Thyroid gland (tissue), 4 donors: ENCODE results near the gene PXDN. TPM values are rescaled to one million over a fixed set of nuclear protein-coding genes. Genes with fewer than 3 reads are reported as not detected.

Source experiments
- DNase-seq, 2 donors: peaks; one replicate each; pipeline ENCODE4 v3.0.0-alpha.2; 2019
- H3K27ac ChIP-seq, 3 donors: fragments of 200-600 bp; sonication (generic); 1 replicate in 2 of 3; 2 replicates in 1 of 3; pipeline ENCODE4 v1.5.1; 2016 to 2019; ENCODE audit warnings: mild to moderate bottlenecking in 1 of 3, moderate library complexity in 1 of 3
- H3K27me3 ChIP-seq: fragments of 200-600 bp; sonication (generic); one replicate; pipeline ENCODE4 v1.5.1; 2019
- H3K36me3 ChIP-seq, 2 donors: fragments of 200-600 bp; sonication (generic); one replicate each; pipeline ENCODE4 v1.5.1; 2016 to 2019
- H3K4me1 ChIP-seq, 2 donors: fragments of 200-600 bp; sonication (generic); one replicate each; pipeline ENCODE4 v1.5.1; 2017 to 2019
- H3K4me3 ChIP-seq, 3 donors: fragments of 200-600 bp; sonication (generic); replicated peaks in 1 of 3; 1 replicate in 2 of 3; 2 replicates in 1 of 3; pipeline ENCODE4 v1.5.1; 2016; ENCODE audit warnings: mild to moderate bottlenecking in 1 of 3
- H3K9me3 ChIP-seq: fragments of 200-600 bp; sonication (generic); one replicate; pipeline ENCODE4 v1.5.1; 2017
- CTCF ChIP-seq, 6 experiments: fragments of 200-600 bp in 3 of 6; fragments of 450-650 bp in 3 of 6; sonication (generic) in 3 of 6; IDR thresholded peaks; one replicate each; pipeline ENCODE4 v1.5.1; 2016 to 2019; ENCODE audit warnings: antibody characterized with exemption in 6 of 6, mild to moderate bottlenecking in 2 of 6, inconsistent platforms in 1 of 6, moderate library complexity in 1 of 6
- POLR2A ChIP-seq, 2 donors: fragments of 450-650 bp; IDR thresholded peaks; one replicate each; pipeline ENCODE4 v1.6.1; 2017; ENCODE audit warnings: antibody characterized with exemption in 2 of 2, mild to moderate bottlenecking in 2 of 2, moderate library complexity in 1 of 2
- WGBS, 2 donors: methylation state at CpG; one replicate each; pipeline ENCODE4 v1.1.5; 2017; 5-methylcytosine and 5-hydroxymethylcytosine counted together
- intact Hi-C: fragments of 100-400 bp; cut with DNase I; formaldehyde crosslinking; loops from one replicate; pipeline ENCODE4 v1.15.1; 2023
- total RNA-seq, 4 donors: library from RNA; depleted of rRNA; stranded (reverse); fragments of >200 nt; gene quantifications; one replicate each; pipeline ENCODE4 v1.2.3, GENCODE V29; 2016

PXDN gene
- total RNA-seq, 4 donors from 2014 or later: 6.9 to 17.3 (median 13.6) TPM

- no peak overlapping the region for H3K4me3 ChIP-seq
- 18 to 39% methylated on average over 10 of the region's 10 CpGs for WGBS, 2 donors
- peaks cover 20 to 42% of the 10 kb centered on the region in 2 donors for H3K4me1 ChIP-seq
- H3K9me3 ChIP-seq: no peaks in the 10 kb centered on the region
- TF ChIP-seq POLR2A (IDR thresholded peaks at IDR 0.05) (no peak), CTCF (IDR thresholded peaks at IDR 0.05) (no peak)
- DNase-seq: peak; percentile 62 to 72
- H3K27ac ChIP-seq: peak overlapping the region in 2 of 3 donors; percentile 79 to 81
- intact Hi-C loops: no loop called here
- no peaks in the 10 kb centered on the region for H3K27me3 ChIP-seq
- H3K36me3 ChIP-seq: no peaks in the 10 kb centered on the region
Measured at GRCh38 chr2:1698188-1698945, 45.9 kb downstream of the PXDN start.

- no peak for DNase-seq
- H3K4me3 ChIP-seq: no peak overlapping the region
- no peak for TF ChIP-seq POLR2A (IDR thresholded peaks at IDR 0.05)
- TF ChIP-seq CTCF (IDR thresholded peaks at IDR 0.05): no peak
- peak overlapping the region in 2 of 3 donors; percentile 79 to 81 for H3K27ac ChIP-seq
- H3K9me3 ChIP-seq: no peaks in the 10 kb centered on the region
- peaks cover 20 to 42% of the 10 kb centered on the region in 2 donors for H3K4me1 ChIP-seq
- intact Hi-C loops: no loop called here
- 86% methylated on average over 9 of the region's 9 CpGs for WGBS, 2 donors
- H3K36me3 ChIP-seq: no peaks in the 10 kb centered on the region
- no peaks in the 10 kb centered on the region for H3K27me3 ChIP-seq
Measured at GRCh38 chr2:1697601-1698000, 46.7 kb downstream of the PXDN start.

- DNase-seq: no peak
- WGBS, 2 donors: 85 to 93% methylated on average over 3 of the region's 3 CpGs
- no peaks in the 10 kb centered on the region for H3K36me3 ChIP-seq
- no peaks in the 10 kb centered on the region for H3K9me3 ChIP-seq
- no peak overlapping the region for H3K27ac ChIP-seq
- intact Hi-C loops: no loop called here
- no peak for TF ChIP-seq CTCF (IDR thresholded peaks at IDR 0.05)
- TF ChIP-seq POLR2A (IDR thresholded peaks at IDR 0.05): no peak
- H3K4me3 ChIP-seq: no peak overlapping the region
- no peaks in the 10 kb centered on the region for H3K27me3 ChIP-seq
- peaks cover 9 to 31% of the 10 kb centered on the region in 2 donors for H3K4me1 ChIP-seq
Measured at GRCh38 chr2:1696472-1696871, 47.8 kb downstream of the PXDN start.

GRCh38 chr2:1694371-1695271 is 49.7 kb downstream of the PXDN start:
- intact Hi-C loops: no loop called here
- no peak overlapping the region for H3K4me3 ChIP-seq
- H3K27ac ChIP-seq: no peak overlapping the region
- peaks cover 9 to 26% of the 10 kb centered on the region in 2 donors for H3K4me1 ChIP-seq
- H3K27me3 ChIP-seq: no peaks in the 10 kb centered on the region
- H3K9me3 ChIP-seq: no peaks in the 10 kb centered on the region
- no peak for DNase-seq
- no peaks in the 10 kb centered on the region for H3K36me3 ChIP-seq
- 91 to 96% methylated on average over 24 to 25 of the region's 25 CpGs for WGBS, 2 donors
- TF ChIP-seq CTCF (IDR thresholded peaks at IDR 0.05): no peak
- no peak for TF ChIP-seq POLR2A (IDR thresholded peaks at IDR 0.05)
